Brain pericyte (primary cell): ENCODE data around the gene PLCL2.
A peak's percentile ranks its signal among the peaks of the same experiment; 100 is the strongest.

Experiments
- DNase-seq: peaks from one replicate; pipeline ENCODE4 v3.0.0-alpha.2; 2012; ENCODE audit warnings: low read depth, low spot score

Gene PLCL2

DNA sequence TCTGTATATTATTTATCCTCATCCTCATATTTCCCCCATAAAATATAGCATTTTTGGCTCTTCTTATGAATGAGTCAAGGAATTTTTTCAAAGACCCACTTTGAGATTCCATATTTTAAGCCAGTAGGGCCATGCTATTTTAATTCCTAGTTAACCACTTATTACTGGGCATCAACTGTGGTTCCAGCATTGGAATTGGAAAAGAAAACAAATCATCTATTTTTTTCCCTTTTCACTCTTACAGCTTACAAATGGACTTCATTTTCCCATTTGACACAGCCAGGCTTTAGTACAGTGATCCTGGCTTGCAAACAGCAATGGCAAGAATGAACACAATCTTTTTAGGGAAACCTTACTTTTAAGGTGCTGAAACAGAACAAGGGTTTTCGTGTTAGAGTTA is 19.4 kb upstream of the PLCL2 start:
- no peak for DNase-seq

DNA sequence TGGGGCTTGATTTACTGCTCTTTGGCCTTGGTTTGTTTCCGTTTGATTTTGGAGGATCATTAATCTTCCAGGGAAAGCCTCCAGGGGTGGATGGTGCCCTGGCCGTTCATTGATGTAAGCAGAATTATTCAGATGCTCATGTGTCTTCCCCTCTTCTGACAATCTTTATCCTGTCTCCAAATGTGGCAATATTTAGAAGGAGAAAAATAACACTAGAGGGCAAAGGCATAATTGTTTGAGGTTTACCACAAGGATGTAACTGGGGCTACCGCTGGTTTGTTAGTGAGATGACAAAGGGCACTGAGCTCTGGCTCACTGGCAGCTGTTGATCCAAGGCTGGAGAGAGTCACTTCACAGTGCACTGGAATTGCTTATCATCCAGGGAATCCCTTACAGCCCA is 18.2 kb upstream of the PLCL2 start:
- DNase-seq = peak; percentile 17

DNA sequence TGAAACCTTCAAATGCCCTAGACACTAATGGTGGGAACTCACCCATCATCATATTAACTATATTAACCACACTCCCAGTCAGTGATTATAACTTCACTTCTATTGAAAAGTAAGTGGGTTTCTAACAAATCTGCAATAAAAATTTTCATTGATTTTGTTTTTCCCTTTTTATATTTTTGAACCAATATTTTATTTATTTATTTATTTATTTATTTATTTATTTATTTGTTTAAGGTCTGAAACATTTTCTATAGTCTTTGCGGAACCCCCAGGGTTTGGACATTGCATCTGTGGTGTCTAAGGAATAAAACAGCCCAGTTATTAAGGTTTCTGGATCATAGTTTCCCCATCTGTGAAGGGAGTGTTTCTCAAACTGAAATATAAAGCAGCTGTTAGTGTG is 16.2 kb upstream of the PLCL2 start:
- no peak for DNase-seq

DNA sequence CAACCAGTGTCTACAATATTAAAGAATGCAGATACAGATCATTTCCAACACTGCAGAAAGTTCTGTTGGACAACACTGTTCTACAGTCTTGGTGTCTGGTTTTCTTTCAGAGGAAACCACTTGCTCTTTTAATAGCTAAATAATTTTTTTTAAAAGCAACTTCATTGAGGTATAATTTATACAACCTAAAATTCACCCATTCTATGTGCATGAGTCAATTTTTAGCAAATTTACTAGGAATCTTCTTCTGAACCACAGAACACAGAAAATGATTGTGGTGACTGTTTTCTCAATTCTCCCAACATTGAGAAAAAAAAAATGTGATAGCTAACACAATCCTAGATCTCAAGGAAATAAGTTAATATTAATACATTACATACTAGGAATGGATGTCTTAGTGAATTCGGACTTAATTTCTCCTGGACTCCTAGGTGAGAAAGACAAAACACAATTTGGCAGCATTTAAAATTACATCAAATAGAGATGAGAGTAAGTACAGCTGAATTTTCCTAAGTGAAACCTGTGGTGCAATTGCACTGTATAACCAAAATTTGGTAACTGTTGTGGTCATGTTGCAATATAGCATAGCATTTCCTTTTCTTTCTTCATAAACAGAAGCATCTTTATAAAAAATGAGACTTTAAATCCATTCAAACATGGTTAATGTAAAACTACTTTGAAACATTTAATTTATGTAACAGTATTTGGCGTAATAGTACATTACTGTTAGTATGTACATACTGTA is 15.3 kb upstream of the PLCL2 start:
- DNase-seq = no peak

DNA sequence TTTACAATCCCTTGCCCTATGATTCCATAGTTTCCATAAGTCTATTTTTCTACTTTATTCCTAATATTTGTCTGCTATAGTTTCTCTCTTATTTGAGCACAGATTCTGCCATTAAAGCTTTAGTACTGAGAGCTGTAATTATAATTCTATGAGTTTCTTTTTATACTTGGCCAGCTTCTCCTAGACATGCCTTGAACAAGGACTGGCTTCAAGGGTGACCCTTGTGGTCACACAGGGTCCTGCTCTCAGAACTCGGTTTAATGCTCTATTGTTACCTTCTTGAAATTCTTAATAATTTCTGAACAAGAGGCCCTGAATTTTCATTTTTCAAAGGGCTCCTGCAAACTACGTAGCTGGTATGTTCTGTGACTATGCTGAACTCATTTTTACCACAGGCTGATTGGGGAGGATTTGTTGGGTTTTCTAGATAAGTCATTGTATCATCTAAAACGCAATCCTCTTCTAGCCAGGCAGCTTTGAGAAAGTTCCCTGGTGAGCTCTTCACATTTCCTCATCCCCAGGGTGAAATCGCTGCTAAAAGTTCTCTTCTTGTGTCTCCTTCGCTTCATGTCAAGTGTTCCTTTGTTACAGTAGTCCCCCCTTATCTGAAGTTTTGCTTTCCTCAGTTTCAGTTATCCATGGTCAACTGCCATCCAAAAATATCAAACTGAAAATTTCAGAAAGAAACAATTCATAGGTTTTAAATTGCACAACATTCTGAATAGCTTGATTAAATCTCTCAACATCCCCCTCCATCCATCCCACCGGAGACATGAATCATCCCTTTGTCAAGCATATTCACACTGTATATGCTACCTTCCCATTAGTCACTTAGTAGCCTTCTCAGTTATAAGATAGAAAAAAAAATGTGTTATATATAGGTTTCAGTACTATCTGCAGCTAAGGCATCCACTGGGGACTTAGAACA is 12.6 kb upstream of the PLCL2 start:
- DNase-seq = no peak

GRCh38 chr3:16873872-16874271 is 10.9 kb upstream of the PLCL2 start:
- DNase-seq = no peak

- DNase-seq = no peak
Measured at GRCh38 chr3:16875876-16876550, 8.7 kb upstream of the PLCL2 start.

DNA sequence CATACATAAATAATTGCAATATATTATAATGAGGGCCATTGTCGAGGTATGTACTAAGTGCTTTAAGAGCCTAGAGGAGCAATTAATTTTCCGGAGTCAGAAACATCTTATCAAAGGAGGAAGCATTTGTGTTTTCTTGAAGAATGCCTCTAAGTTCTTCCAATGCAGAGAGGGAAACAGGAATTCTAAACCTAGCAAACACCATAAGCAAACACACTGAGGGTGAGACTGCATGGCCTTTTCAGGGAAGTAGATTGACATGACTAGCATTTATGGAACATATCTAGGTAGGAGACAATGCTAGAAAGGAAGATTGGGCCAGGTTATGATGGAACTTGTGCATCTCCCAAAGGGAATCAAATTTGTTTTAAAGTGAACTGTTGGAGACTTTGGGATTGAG is 7.2 kb upstream of the PLCL2 start:
- no peak for DNase-seq

DNA sequence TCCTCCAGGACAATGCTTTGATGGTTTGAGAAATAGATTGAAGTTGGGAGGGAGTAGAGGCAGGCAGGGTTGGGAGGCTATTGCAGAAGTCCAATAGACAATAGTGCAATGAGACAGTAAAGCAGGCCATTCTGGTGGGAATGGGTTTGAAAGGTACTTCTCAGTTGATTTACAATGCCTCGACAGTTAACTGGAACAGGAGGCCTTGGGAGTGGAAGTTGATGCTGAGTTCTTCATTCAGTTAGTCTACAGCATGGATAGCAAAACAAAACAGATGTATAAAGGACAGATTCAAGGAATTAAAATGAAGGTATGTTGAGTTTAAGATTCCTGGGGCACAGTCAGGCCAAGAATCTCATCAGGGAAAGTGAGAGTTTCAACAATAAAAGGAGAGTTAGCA is 6.8 kb upstream of the PLCL2 start:
- DNase-seq = no peak

DNA sequence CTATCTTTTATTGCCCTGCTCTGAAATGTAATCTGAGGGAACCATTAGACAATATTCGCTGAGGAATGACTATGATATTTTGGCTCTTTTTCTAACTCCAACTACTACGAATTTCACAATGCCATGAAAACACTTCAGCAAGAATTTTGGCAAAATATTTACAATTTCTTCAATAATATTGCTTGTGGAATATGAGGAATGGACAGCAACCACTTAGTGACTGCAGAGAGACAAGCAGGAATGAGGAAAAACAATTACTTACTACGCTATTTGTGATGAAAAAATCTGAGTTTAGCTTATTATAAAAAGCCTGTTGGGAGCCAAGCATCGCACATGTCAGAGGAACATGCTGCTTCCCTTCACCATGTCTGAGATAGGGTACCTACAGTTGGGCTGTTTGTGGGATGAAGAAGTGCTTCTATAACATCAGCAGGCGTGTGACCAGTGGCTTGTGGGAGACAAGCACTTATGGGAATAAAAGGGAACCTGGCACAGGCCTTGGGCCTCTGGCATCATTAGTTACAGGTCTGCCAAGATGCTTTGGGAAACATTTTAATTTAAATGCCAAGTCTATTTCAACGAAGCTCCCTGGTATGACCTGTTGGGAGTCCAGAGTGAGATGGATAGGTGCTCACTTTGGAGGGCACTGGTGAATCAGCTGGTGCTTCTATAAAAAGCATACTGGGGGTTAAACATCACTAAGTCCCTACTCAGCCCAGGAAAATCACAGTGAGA is 2.7 kb upstream of the PLCL2 start:
- no peak for DNase-seq

GRCh38 chr3:16883057-16883722 is 1.6 kb upstream of the PLCL2 start:
- peak; percentile 78 for DNase-seq

- DNase-seq = peak; percentile 13
Measured at GRCh38 chr3:16883723-16884083, 1.1 kb upstream of the PLCL2 start.

DNA sequence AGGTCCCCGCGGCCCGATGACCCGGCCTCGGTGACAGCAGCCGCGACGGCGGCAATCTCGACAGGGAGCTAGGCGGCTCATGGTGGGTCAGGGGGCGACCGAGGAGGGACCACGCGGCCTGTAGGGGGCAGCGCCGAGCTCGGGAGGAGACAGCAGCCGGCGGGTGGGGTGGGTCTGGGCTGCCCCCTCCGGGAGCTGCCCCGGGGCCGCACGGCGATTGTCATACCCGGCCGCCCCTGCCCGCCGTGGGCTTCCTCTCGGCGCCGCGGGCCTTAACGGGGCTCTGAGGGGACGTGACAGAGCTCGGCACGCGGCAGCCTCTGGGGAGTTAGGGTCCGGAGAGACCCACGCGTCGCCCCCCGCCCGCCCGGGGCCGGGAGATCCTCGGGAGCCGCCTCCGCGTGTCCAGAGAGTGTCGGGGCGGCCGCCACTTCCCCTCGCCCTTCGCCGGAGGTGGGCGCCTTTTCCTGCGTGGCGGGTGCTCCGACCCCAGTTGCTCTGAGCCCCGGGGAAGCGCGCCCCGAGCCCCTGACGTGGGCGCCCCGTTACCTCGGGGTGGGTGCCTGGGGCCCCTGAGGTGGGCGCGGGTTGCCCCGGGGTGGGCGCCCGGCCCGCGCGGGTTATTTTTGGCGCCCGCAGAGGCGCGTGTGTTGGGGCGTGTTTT is 539 bp upstream of the PLCL2 start:
- DNase-seq = no peak

- no peak for DNase-seq
Measured at GRCh38 chr3:16885593-16886302, 993 bp downstream of the PLCL2 start.

GRCh38 chr3:16886303-16886683 is 1.5 kb downstream of the PLCL2 start:
- DNase-seq = no peak

DNA sequence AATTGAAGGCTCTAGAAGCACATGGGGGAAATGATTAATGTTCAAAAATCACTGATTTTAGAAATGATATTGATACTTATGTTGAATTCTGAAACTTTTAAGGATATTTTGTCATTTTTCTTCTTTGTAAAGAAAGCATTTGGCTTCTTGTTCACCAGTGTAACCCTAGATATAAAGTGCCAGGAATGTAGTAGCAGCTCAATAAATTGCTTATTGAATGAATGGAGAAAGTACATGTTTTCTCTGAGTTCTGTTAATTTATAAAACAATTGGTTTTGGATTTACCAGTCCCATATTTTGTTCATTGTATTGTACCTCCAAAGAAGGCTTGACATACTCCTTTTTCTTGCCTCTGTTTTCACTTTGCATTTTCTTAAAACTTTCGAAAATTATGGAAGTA is 2.4 kb downstream of the PLCL2 start:
- DNase-seq = no peak

GRCh38 chr3:16888356-16888755 is 3.6 kb downstream of the PLCL2 start:
- no peak for DNase-seq

- no peak for DNase-seq
Measured at GRCh38 chr3:16888785-16889607, 4.2 kb downstream of the PLCL2 start.
